Nephron progenitor cell (in vitro differentiated cells): ENCODE measurements around the gene RAI1.

Experiments
- DNase-seq: peaks from one replicate; pipeline ENCODE4 v3.0.0; 2021
- H3K27ac Mint-ChIP-seq: 2 replicates; pipeline ENCODE4 v1.8.0; 2021; ENCODE audit warnings: mild to moderate bottlenecking, moderate library complexity, mixed read lengths
- H3K27me3 Mint-ChIP-seq: 2 replicates; pipeline ENCODE4 v1.8.0; 2021; ENCODE audit warnings: mild to moderate bottlenecking, low read depth, mixed read lengths; ENCODE audit not compliant: poor library complexity
- H3K36me3 Mint-ChIP-seq: 2 replicates; pipeline ENCODE4 v1.8.0; 2021; ENCODE audit warnings: low read depth, mixed read lengths
- H3K4me1 Mint-ChIP-seq: 2 replicates; pipeline ENCODE4 v1.8.0; 2021; ENCODE audit warnings: mixed read lengths
- H3K4me3 Mint-ChIP-seq: 2 replicates; pipeline ENCODE4 v1.8.0; 2021; ENCODE audit warnings: mild to moderate bottlenecking, moderate library complexity, mixed read lengths
- H3K9me3 Mint-ChIP-seq: 2 replicates; pipeline ENCODE4 v1.8.0; 2021; ENCODE audit warnings: mild to moderate bottlenecking, moderate library complexity, mixed read lengths
- CTCF ChIP-seq: fragments of 200-600 bp; sonication (generic); IDR thresholded peaks from 2 replicates; pipeline ENCODE4 v1.5.0; 2021; ENCODE audit warnings: antibody characterized with exemption

RAI1 gene

GRCh38 chr17:17796787-17797061 is 115.5 kb downstream of the RAI1 start:
- Mint-ChIP-seq H3K27me3 (no peaks in the 10 kb centered on the region), H3K27ac (no peak overlapping the region), H3K4me3 (no peak overlapping the region), H3K36me3 (peaks cover 22% of the 10 kb centered on the region), H3K9me3 (no peaks in the 10 kb centered on the region), H3K4me1 (peaks cover 42% of the 10 kb centered on the region)
- DNase-seq: no peak
- TF ChIP-seq CTCF: no peak

- peaks cover 26% of the 10 kb centered on the region for H3K36me3 Mint-ChIP-seq
- no peak overlapping the region for H3K4me3 Mint-ChIP-seq
- no peaks in the 10 kb centered on the region for H3K9me3 Mint-ChIP-seq
- TF ChIP-seq CTCF: no peak
- no peaks in the 10 kb centered on the region for H3K27me3 Mint-ChIP-seq
- peaks cover 37% of the 10 kb centered on the region for H3K4me1 Mint-ChIP-seq
- no peak overlapping the region for H3K27ac Mint-ChIP-seq
- DNase-seq: no peak
Observed at GRCh38 chr17:17797119-17797809, 116.0 kb downstream of the RAI1 start.

- H3K4me3 Mint-ChIP-seq: no peak overlapping the region
- TF ChIP-seq CTCF: no peak
- H3K27ac Mint-ChIP-seq: peak overlapping the region; percentile 85
- peaks cover 29% of the 10 kb centered on the region for H3K4me1 Mint-ChIP-seq
- H3K9me3 Mint-ChIP-seq: no peaks in the 10 kb centered on the region
- DNase-seq: no peak
- H3K36me3 Mint-ChIP-seq: peaks cover 27% of the 10 kb centered on the region
- H3K27me3 Mint-ChIP-seq: no peaks in the 10 kb centered on the region
Observed at GRCh38 chr17:17798010-17798556, 116.8 kb downstream of the RAI1 start.

- H3K27ac Mint-ChIP-seq: no peak overlapping the region
- H3K4me3 Mint-ChIP-seq: no peak overlapping the region
- no peak for TF ChIP-seq CTCF
- no peaks in the 10 kb centered on the region for H3K9me3 Mint-ChIP-seq
- H3K27me3 Mint-ChIP-seq: no peaks in the 10 kb centered on the region
- H3K4me1 Mint-ChIP-seq: peaks cover 23% of the 10 kb centered on the region
- DNase-seq: no peak
- H3K36me3 Mint-ChIP-seq: peaks cover 27% of the 10 kb centered on the region
Observed at GRCh38 chr17:17798573-17799255, 117.5 kb downstream of the RAI1 start.

- H3K27ac Mint-ChIP-seq: no peak overlapping the region
- DNase-seq: no peak
- H3K9me3 Mint-ChIP-seq: no peaks in the 10 kb centered on the region
- H3K4me1 Mint-ChIP-seq: peaks cover 19% of the 10 kb centered on the region
- no peak for TF ChIP-seq CTCF
- no peak overlapping the region for H3K4me3 Mint-ChIP-seq
- H3K36me3 Mint-ChIP-seq: peaks cover 37% of the 10 kb centered on the region
- H3K27me3 Mint-ChIP-seq: no peaks in the 10 kb centered on the region
Observed at GRCh38 chr17:17800504-17801021, 119.3 kb downstream of the RAI1 start.
